GM10266 (cell line): ENCODE measurements around the gene MYH14.

Source experiments
- DNase-seq: peaks from one replicate; pipeline ENCODE4 v3.0.0; 2012; ENCODE audit errors: extremely low spot score
- TF ChIP-seq, protein P1 (sequence below): IDR thresholded peaks from 2 replicates; pipeline ENCODE4 v1.5.1; 2012; ENCODE audit warnings: mild to moderate bottlenecking, low read depth; ENCODE audit not compliant: control insufficient read depth, insufficient read depth; ENCODE audit errors: missing control alignments

The MYH14 gene

DNA sequence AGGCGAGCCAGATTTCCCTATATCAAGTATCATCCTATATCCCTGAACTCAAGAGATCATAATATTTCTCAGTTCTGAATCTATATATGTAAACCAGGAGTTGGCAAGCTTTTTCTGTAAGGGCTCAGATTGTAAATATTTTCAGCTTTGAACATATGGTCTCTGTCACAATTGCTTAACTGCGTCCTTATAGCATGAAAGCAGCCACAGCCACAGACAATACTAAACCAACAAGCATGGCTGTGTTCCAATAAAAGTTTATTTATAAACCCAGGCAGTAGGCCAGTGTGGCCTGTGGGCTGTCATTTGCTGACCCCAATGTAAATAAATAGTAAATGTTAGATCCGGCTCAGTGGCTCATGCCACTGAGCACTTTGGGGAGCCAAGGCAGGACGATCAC is 12.2 kb upstream of the MYH14 start:
- TF ChIP-seq, protein P1, sequence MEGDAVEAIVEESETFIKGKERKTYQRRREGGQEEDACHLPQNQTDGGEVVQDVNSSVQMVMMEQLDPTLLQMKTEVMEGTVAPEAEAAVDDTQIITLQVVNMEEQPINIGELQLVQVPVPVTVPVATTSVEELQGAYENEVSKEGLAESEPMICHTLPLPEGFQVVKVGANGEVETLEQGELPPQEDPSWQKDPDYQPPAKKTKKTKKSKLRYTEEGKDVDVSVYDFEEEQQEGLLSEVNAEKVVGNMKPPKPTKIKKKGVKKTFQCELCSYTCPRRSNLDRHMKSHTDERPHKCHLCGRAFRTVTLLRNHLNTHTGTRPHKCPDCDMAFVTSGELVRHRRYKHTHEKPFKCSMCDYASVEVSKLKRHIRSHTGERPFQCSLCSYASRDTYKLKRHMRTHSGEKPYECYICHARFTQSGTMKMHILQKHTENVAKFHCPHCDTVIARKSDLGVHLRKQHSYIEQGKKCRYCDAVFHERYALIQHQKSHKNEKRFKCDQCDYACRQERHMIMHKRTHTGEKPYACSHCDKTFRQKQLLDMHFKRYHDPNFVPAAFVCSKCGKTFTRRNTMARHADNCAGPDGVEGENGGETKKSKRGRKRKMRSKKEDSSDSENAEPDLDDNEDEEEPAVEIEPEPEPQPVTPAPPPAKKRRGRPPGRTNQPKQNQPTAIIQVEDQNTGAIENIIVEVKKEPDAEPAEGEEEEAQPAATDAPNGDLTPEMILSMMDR: no peak
- DNase-seq: no peak

DNA sequence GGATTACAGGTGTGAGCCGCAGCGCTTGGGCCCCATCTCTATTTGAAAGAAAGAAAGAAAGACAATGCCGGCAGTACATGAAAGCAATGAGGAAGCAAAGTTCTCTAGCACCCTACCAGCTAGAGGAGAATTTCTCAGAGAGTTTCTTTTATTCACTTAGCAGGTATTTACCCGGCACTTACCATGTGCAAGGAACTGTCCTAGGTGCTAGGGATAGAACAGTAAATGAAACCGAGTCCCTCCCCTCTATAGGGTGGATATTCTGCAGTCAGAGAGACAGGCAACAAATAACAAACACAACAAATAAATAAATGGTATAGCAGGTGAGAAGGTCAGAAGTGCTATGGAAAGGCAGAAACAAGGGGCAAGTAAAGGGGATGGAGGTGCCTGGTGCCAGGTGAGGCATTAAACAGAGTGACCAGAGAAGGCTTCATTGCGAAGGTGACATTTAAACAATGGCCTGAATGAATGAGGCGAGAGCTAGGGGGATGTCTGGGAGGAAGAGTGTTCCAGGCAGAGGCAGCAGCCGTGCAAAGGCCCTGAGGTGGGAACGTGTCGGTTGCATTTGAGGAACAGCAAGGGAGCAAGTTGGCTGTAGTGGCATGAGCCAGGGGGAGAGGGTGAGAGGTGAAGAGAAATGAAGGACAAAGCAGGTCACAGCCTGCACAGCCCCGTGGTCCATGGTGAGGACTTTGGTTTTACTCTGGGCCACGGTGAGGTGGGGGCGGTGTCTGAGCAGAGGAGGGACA is 10.8 kb upstream of the MYH14 start:
- no peak for DNase-seq
- TF ChIP-seq, protein P1: no peak

DNA sequence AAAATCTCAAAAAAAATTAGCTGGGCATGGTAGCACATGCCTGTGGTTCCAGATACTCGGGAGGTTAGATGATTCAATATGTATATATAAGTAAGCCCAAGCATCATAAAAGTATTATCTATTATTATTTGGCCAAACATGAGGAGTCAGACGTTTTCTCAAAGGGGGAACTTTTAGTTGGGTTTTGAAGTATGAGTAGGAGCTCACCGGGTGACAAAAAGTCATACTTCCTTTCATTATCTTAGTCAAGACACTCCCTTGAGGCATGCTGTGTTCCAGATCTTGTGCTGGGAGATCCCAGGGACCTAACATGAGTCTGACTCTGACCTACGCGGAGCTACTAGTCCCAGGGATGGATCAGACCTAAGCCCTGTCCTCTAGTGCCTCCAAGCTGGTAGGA is 8.2 kb upstream of the MYH14 start:
- no peak for DNase-seq
- TF ChIP-seq, protein P1: no peak

DNA sequence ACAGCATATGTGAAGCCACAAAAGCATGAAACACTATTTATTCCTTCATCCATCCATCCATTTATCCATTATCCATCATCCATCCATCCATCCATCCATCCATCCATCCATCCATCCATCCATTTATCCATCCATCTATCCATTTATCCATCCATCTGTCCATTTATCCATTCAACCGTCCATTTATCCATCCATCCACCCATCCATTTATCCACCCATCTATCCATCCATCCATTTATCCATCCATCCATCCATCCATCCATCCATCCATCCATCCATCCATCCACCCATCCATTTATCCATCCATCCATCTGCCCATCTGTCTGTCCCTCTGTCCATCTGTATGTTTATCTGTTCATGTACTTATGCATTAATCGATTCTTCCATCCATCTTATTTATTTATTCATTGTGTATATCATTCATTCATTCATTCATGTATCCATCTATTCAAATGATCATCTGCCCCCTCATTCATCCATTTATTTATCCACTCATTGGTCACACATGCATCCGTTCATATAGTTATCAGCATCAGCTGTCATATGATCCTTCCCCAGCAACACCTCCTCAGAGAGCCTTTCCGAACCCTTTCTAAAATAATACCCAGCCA is 7.0 kb upstream of the MYH14 start:
- no peak for DNase-seq
- TF ChIP-seq, protein P1: no peak

DNA sequence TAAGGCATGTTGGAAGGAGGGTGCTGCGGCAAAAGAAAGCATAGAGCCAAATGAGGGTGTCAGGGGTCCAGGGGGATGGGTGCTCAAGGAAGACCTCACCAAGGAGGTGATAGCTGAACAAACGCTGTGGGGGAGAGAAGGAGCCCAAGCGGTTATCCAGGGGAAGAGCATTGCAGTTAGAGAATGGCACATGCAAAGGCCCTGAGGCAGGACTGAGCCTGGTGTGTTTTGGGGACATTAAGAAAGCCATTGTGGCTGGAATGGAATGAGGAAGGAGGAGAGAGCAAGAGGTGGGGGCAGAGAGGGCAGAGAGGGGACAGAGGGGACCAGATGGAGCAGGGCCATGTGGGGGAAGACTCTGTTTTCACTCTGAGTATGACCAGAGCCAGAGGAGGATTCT is 6.1 kb upstream of the MYH14 start:
- TF ChIP-seq, protein P1: no peak
- no peak for DNase-seq

DNA sequence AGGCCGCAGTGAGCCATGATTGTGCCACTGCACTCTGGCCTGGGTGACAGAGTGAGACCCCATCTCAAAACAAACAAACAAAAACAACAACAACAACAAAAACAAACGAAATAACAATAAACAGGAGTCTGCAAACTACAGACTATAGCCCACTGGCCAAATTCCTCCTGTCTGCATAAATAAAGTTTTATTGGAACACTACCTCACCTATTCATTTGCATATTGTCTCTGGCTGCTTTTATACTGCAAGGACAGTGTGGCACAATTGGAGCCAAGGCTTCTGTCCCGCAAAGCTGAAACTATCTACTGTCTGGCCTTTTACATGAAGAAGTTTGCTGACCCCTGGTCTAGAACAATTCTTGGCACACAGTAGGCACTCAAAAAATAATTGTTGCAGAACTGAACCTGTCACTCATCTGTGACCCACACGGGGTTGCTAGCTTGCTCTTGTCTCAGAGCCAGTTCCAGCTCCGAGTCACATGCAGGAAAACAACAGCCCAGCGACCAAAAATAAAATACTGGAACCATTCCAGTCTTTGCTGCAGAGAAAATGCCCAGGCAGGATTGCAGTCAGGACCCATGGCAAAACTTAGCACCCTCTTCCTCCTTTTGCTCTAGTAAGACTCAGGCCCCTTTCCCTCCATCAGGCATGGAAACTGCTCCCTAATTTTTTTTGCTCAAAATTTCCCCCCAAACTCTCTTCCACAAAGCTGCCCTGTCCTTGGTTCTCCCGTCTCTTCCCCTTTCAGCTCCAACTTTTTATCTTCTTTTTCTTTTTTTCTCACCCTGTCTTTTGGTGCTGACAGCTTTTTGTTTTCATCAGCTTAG is 4.8 kb upstream of the MYH14 start:
- DNase-seq: no peak
- TF ChIP-seq, protein P1: no peak

DNA sequence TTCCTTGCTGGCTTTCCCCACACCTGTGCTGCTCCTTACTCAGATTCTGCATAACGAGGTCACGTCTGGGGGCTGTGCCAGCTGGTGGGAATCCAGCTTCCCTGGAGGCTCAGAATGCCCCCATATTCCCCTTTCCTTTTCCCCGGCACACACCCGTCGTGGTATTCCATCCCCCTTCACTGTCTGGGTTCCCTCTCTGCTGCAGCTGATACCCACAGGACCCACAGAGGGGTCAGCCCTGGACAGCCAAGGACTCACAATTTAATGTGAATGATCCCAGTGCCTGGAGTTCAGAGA is 4.2 kb upstream of the MYH14 start:
- TF ChIP-seq, protein P1: no peak
- no peak for DNase-seq
